GM12892 (cell line): ENCODE data around the gene SVOP.
"Not testable (repeated sequence)": the region's sequence is repeated elsewhere in the genome, so short reads cannot be mapped to it uniquely, and the experiment has no call there.

Experiments used
- DNase-seq: peaks from one replicate; pipeline ENCODE4 v3.0.0; 2011; ENCODE audit not compliant: insufficient read length
- FAIRE-seq: peaks from 2 replicates; lab custom pipeline; 2011; peaks lifted over from hg19 to GRCh38; lab: Jason Lieb, UNC
- POLR2A ChIP-seq: IDR thresholded peaks from 2 replicates; pipeline ENCODE4 v1.6.1; 2011; ENCODE audit warnings: low read depth, low read length, control low read depth
- POLR2AphosphoS5 ChIP-seq: IDR thresholded peaks from 2 replicates; pipeline ENCODE4 v1.6.1; 2011; ENCODE audit warnings: low read depth, low read length, control low read depth
- TAF1 ChIP-seq: IDR thresholded peaks from 2 replicates; pipeline ENCODE4 v1.6.1; 2011; ENCODE audit warnings: low read depth, mild to moderate bottlenecking, control low read depth, low read length, borderline replicate concordance

SVOP gene

GRCh38 chr12:109020146-109020795 lies 597 bp downstream of the SVOP start:
- DNase-seq (no peak), FAIRE-seq (no peak)
- no peak for TF ChIP-seq POLR2A
- no peak for TF ChIP-seq TAF1
- TF ChIP-seq POLR2AphosphoS5: no peak

- FAIRE-seq (no peak), DNase-seq (no peak)
- TF ChIP-seq POLR2AphosphoS5 (no peak), TAF1 (no peak), POLR2A (no peak)
Observed at GRCh38 chr12:109018296-109018695, 2.6 kb downstream of the SVOP start.

- TF ChIP-seq POLR2AphosphoS5: no peak
- TF ChIP-seq POLR2A: no peak
- no peak for TF ChIP-seq TAF1
- DNase-seq: no peak
Observed at GRCh38 chr12:109016978-109017377, 3.9 kb downstream of the SVOP start.

GRCh38 chr12:109016016-109016415 lies 4.9 kb downstream of the SVOP start:
- no peak for FAIRE-seq
- DNase-seq: no peak
- TF ChIP-seq TAF1 (no peak), POLR2A (no peak), POLR2AphosphoS5 (no peak)

More at GRCh38 chr12:109016978-109017377, 3.9 kb downstream of the SVOP start:
- FAIRE-seq: no peak

- TF ChIP-seq POLR2AphosphoS5 (no peak), TAF1 (no peak), POLR2A (no peak)
- DNase-seq: no peak
- no peak for FAIRE-seq
Observed at GRCh38 chr12:109014984-109015765, 5.7 kb downstream of the SVOP start.

- DNase-seq (no peak), FAIRE-seq (no peak)
- no peak for TF ChIP-seq POLR2A
- TF ChIP-seq POLR2AphosphoS5: no peak
Observed at GRCh38 chr12:109010259-109010658, 10.6 kb downstream of the SVOP start.

GRCh38 chr12:109009766-109010165 lies 11.1 kb downstream of the SVOP start:
- DNase-seq (no peak), FAIRE-seq (no peak)
- TF ChIP-seq TAF1 (no peak), POLR2AphosphoS5 (no peak), POLR2A (no peak)

GRCh38 chr12:109004017-109004416 lies 16.9 kb downstream of the SVOP start:
- DNase-seq: no peak
- TF ChIP-seq TAF1 (no peak), POLR2A (no peak), POLR2AphosphoS5 (no peak)
- FAIRE-seq: no peak

- TF ChIP-seq POLR2A: no peak
- FAIRE-seq (no peak), DNase-seq (no peak)
Observed at GRCh38 chr12:108996320-108996719, 24.5 kb downstream of the SVOP start.

GRCh38 chr12:108995370-108995992 lies 25.4 kb downstream of the SVOP start:
- DNase-seq: no peak
- no peak for TF ChIP-seq TAF1
- no peak for TF ChIP-seq POLR2AphosphoS5
- no peak for TF ChIP-seq POLR2A
- FAIRE-seq: no peak

- not testable (repeated sequence) for FAIRE-seq
Observed at GRCh38 chr12:108990103-108990502, 30.8 kb downstream of the SVOP start.

GRCh38 chr12:108989376-108989775 lies 31.5 kb downstream of the SVOP start:
- FAIRE-seq: no peak
- TF ChIP-seq POLR2AphosphoS5: no peak
- TF ChIP-seq TAF1: no peak
- no peak for TF ChIP-seq POLR2A
- no peak for DNase-seq

More at GRCh38 chr12:108990103-108990502, 30.8 kb downstream of the SVOP start:
- DNase-seq: not testable (repeated sequence)
